Fibroblast of lung (primary cell): ENCODE data around the gene PTGIS.

ENCODE experiments used
- CTCF ChIP-seq, 2 donors: IDR thresholded peaks in 1 of 2; conservative IDR thresholded peaks in 1 of 2; 1 replicate in 1 of 2; 2 replicates in 1 of 2; pipeline ENCODE4 v1.5.1; 2011 to 2012; ENCODE audit warnings: low read length in 2 of 2, control low read depth in 1 of 2, inconsistent platforms in 1 of 2, low read depth in 1 of 2, mild to moderate bottlenecking in 1 of 2
- EZH2 ChIP-seq: IDR thresholded peaks from 2 replicates; pipeline ENCODE4 v1.5.1; 2012; ENCODE audit warnings: low read length, control low read depth, mild to moderate bottlenecking; ENCODE audit errors: missing control alignments

GRCh38 chr20:49560186-49560585 is 7.8 kb downstream of the PTGIS start:
- TF ChIP-seq EZH2 = no peak
- TF ChIP-seq CTCF (conservative IDR thresholded peaks at IDR 0.05 in 1 of 2, IDR thresholded peaks at IDR 0.05 in 1 of 2; ENCODE audit: low read depth in 1 of 2, low read length in 2 of 2) = no peak
